ENCODE measurements around the gene HMX2. TPM values are rescaled to one million over a fixed set of nuclear protein-coding genes. Genes with fewer than 3 reads are reported as not detected.

HMX2 gene
- total RNA-seq, 3 donors from 2014 or later, result not detected

GRCh38 chr10:123103944-123104343 is 44.0 kb upstream of the HMX2 start:
- DNase-seq (ENCODE audit: low spot score in 2 of 2), result no peak
- H3K4me3 ChIP-seq, result no peak overlapping the region
- intact Hi-C loops (cut with DNase I; ENCODE audit: low total_unique reads), result no loop called here
- H3K9me3 ChIP-seq, result no peaks in the 10 kb centered on the region
- peaks cover 0 to 16% of the 10 kb centered on the region in 2 donors for H3K27me3 ChIP-seq
- no peak overlapping the region for H3K27ac ChIP-seq
- no peak for TF ChIP-seq POLR2A (IDR thresholded peaks at IDR 0.05)
- no peak for TF ChIP-seq CTCF (IDR thresholded peaks at IDR 0.05)
- no peak for TF ChIP-seq POLR2AphosphoS5 (IDR thresholded peaks at IDR 0.05)
- H3K36me3 ChIP-seq, result no peaks in the 10 kb centered on the region
- H3K4me1 ChIP-seq, result no peaks in the 10 kb centered on the region

GRCh38 chr10:123109466-123109865 is 38.5 kb upstream of the HMX2 start:
- Histone ChIP-seq H3K27me3 (peaks cover 0 to 10% of the 10 kb centered on the region in 2 donors), H3K4me3 (no peak overlapping the region), H3K9me3 (no peaks in the 10 kb centered on the region), H3K27ac (no peak overlapping the region), H3K36me3 (no peaks in the 10 kb centered on the region), H3K4me1 (no peaks in the 10 kb centered on the region)
- no peak for DNase-seq (ENCODE audit: low spot score in 2 of 2)
- no peak for TF ChIP-seq CTCF (IDR thresholded peaks at IDR 0.05)
- TF ChIP-seq POLR2AphosphoS5 (IDR thresholded peaks at IDR 0.05), result no peak
- TF ChIP-seq POLR2A (IDR thresholded peaks at IDR 0.05), result no peak
- intact Hi-C loops (cut with DNase I; ENCODE audit: low total_unique reads), result no loop called here

GRCh38 chr10:123117644-123118417 is 30.1 kb upstream of the HMX2 start:
- no peak for DNase-seq (ENCODE audit: low spot score in 2 of 2)
- no peak for TF ChIP-seq CTCF (IDR thresholded peaks at IDR 0.05)
- Histone ChIP-seq H3K27me3 (peaks cover 3 to 29% of the 10 kb centered on the region in 2 donors), H3K4me1 (no peaks in the 10 kb centered on the region), H3K9me3 (no peaks in the 10 kb centered on the region), H3K36me3 (no peaks in the 10 kb centered on the region), H3K4me3 (no peak overlapping the region), H3K27ac (no peak overlapping the region)
- intact Hi-C loops (cut with DNase I; ENCODE audit: low total_unique reads), result no loop called here

- intact Hi-C loops (cut with DNase I; ENCODE audit: low total_unique reads), result no loop called here
- peaks cover 3 to 29% of the 10 kb centered on the region in 2 donors for H3K27me3 ChIP-seq
- no peak for TF ChIP-seq POLR2AphosphoS5 (IDR thresholded peaks at IDR 0.05)
- TF ChIP-seq POLR2A (IDR thresholded peaks at IDR 0.05), result no peak
- TF ChIP-seq CTCF (IDR thresholded peaks at IDR 0.05), result no peak
- H3K27ac ChIP-seq, result no peak overlapping the region
- H3K4me3 ChIP-seq, result no peak overlapping the region
- H3K4me1 ChIP-seq, result no peaks in the 10 kb centered on the region
- H3K36me3 ChIP-seq, result no peaks in the 10 kb centered on the region
- no peak for DNase-seq (ENCODE audit: low spot score in 2 of 2)
- H3K9me3 ChIP-seq, result no peaks in the 10 kb centered on the region
These were observed 28.9 kb upstream of the HMX2 start for GRCh38 chr10:123119081-123119480.

GRCh38 chr10:123126246-123126645 is 21.7 kb upstream of the HMX2 start:
- Histone ChIP-seq H3K27ac (no peak overlapping the region), H3K9me3 (peaks cover 0 to 9% of the 10 kb centered on the region in 2 donors), H3K36me3 (no peaks in the 10 kb centered on the region), H3K27me3 (peaks cover 0 to 50% of the 10 kb centered on the region in 2 donors), H3K4me3 (no peak overlapping the region), H3K4me1 (no peaks in the 10 kb centered on the region)
- no peak for TF ChIP-seq POLR2AphosphoS5 (IDR thresholded peaks at IDR 0.05)
- DNase-seq (ENCODE audit: low spot score in 2 of 2), result no peak
- intact Hi-C loops (cut with DNase I; ENCODE audit: low total_unique reads), result no loop called here

Measured in breast epithelium (tissue), 4 donors.